HFFc6 (cell line): ENCODE data around the gene NLGN1. TPM values are rescaled to one million over a fixed set of nuclear protein-coding genes. Genes with fewer than 3 reads are reported as not detected.

Source experiments
- DNase-seq: peaks from one replicate; pipeline ENCODE4 v3.0.0-alpha.2; 2018
- H3K27ac Mint-ChIP-seq: 2 replicates; pipeline ENCODE4 v1.8.0; 2020; ENCODE audit warnings: mild to moderate bottlenecking, mixed read lengths
- H3K27me3 Mint-ChIP-seq: 2 replicates; pipeline ENCODE4 v1.8.0; 2021; ENCODE audit warnings: mild to moderate bottlenecking, moderate library complexity, mixed read lengths; ENCODE audit not compliant: insufficient read depth
- H3K36me3 Mint-ChIP-seq: 2 replicates; pipeline ENCODE4 v1.8.0; 2021; ENCODE audit warnings: low read depth, mixed read lengths
- H3K4me1 Mint-ChIP-seq: 2 replicates; pipeline ENCODE4 v1.8.0; 2020; ENCODE audit warnings: low read depth, mixed read lengths
- H3K4me3 Mint-ChIP-seq: 2 replicates; pipeline ENCODE4 v1.8.0; 2020; ENCODE audit warnings: mild to moderate bottlenecking, moderate library complexity, mixed read lengths
- H3K9me3 Mint-ChIP-seq: 2 replicates; pipeline ENCODE4 v1.8.0; 2020; ENCODE audit warnings: mild to moderate bottlenecking, mixed read lengths
- total RNA-seq, 6 experiments: library from RNA; stranded (reverse); fragmentation: NEBNext Ultra II Directional; extraction: Animal tissue kit (Norgen Biotek cat#: 25700); gene quantifications; 2 replicates in 1 of 6; 3 replicates in 5 of 6; pipeline ENCODE4 v1.2.3, GENCODE V29; 2021
- TF ChIP-seq, protein P1 (sequence below): fragments of 200-600 bp; sonication (generic); IDR thresholded peaks from 2 replicates; pipeline ENCODE4 v1.5.0; 2021; ENCODE audit warnings: antibody characterized with exemption, mild to moderate bottlenecking

The NLGN1 gene
- total RNA-seq, 6 experiments from 2014 or later, result 10.0 to 17.2 (median 15.7) TPM

DNA sequence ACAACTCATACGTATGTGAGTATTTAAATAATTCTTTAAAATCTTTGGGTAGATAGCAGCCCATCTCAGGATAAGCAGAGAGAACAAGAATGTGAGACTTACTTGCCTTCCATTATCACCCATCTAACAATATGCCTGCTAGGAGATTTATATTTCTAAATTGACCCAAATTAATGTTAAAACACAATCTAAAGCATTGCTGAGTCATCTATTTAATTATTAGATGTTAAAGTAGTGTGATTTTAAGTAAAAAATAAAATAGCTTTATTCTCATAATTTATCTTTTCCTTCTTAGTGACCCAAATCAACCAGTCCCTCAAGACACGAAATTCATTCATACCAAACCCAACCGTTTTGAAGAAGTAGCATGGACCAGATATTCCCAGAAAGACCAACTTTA is 882.6 kb downstream of the NLGN1 start:
- no peak for DNase-seq
- H3K36me3 Mint-ChIP-seq, result peaks cover 14% of the 10 kb centered on the region
- no peaks in the 10 kb centered on the region for H3K9me3 Mint-ChIP-seq
- TF ChIP-seq, protein P1, sequence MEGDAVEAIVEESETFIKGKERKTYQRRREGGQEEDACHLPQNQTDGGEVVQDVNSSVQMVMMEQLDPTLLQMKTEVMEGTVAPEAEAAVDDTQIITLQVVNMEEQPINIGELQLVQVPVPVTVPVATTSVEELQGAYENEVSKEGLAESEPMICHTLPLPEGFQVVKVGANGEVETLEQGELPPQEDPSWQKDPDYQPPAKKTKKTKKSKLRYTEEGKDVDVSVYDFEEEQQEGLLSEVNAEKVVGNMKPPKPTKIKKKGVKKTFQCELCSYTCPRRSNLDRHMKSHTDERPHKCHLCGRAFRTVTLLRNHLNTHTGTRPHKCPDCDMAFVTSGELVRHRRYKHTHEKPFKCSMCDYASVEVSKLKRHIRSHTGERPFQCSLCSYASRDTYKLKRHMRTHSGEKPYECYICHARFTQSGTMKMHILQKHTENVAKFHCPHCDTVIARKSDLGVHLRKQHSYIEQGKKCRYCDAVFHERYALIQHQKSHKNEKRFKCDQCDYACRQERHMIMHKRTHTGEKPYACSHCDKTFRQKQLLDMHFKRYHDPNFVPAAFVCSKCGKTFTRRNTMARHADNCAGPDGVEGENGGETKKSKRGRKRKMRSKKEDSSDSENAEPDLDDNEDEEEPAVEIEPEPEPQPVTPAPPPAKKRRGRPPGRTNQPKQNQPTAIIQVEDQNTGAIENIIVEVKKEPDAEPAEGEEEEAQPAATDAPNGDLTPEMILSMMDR, result no peak
- H3K27me3 Mint-ChIP-seq, result no peaks in the 10 kb centered on the region
- no peak overlapping the region for H3K4me3 Mint-ChIP-seq
- H3K27ac Mint-ChIP-seq, result no peak overlapping the region
- H3K4me1 Mint-ChIP-seq, result no peaks in the 10 kb centered on the region

DNA sequence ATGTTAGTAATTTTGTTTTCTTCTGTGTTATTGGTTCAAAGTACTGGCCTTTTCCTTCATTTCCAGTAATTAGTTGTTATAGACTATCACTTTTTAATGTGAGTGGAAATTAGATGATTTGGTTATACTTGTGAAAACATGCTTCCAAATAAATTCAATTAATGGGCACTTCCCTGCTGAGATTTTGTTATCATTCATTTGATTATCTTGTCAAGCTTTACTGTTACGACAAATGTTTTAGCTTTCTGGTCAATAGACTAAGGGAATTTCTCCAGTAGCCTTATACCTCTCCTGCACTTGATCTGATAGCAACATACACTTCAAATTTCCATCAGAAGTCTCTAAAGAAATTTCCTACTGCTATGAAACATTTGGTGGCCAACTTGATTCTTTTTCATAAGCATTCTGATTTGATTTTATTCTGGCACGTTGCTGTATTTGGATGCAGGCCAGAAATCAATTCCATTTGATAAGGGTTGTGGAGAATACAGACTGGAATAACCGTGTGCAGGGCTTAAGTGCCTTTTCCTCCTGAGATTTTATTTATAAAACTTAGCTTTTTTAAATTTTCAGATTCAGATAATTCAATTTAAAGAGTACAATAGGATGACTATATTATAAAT is 887.8 kb downstream of the NLGN1 start:
- no peak for DNase-seq
- Mint-ChIP-seq H3K27me3 (no peaks in the 10 kb centered on the region), H3K4me1 (no peaks in the 10 kb centered on the region), H3K4me3 (no peak overlapping the region), H3K36me3 (peaks cover 9% of the 10 kb centered on the region), H3K9me3 (no peaks in the 10 kb centered on the region), H3K27ac (no peak overlapping the region)
- TF ChIP-seq, protein P1, result no peak

DNA sequence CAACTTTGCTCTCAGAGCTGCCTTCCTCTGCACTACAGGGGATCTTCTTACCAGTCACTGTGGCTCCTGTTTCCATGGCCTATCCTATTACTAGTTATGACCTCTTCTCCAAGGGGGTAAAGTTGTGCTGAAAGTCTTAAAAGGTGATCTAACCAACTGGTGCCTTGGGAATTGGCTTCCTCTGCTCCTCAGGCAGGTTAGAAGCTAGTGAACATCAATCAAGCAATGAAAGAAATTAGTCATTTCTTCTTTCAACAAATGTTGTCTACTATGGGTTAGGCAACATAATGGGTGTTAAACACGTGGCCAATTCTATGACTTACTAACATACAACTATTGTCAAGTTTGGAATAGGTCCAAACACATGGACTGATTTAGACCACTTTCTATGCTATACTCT is 890.2 kb downstream of the NLGN1 start:
- Mint-ChIP-seq H3K4me3 (no peak overlapping the region), H3K36me3 (no peaks in the 10 kb centered on the region), H3K9me3 (no peaks in the 10 kb centered on the region), H3K27me3 (no peaks in the 10 kb centered on the region), H3K27ac (no peak overlapping the region), H3K4me1 (no peaks in the 10 kb centered on the region)
- TF ChIP-seq, protein P1, result no peak
- no peak for DNase-seq

DNA sequence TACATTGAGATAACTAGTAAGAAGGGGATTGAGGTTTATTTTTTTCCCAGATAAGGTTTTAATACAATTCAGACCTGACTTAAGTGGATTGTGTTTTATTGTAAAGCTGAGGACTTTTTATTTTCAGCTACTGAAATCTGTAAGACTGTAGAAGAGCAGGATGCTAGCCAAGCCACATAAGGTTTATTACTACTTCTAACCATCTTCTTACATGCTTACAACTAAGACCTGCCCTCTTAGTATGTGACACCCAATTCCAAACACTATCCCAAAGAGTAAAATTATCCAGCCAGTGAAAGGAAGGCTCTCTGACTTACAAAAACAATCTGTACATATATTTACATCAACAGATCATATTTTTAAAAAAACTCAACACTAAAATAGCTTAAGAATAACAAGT is 897.1 kb downstream of the NLGN1 start:
- H3K4me3 Mint-ChIP-seq, result no peak overlapping the region
- no peak for DNase-seq
- no peaks in the 10 kb centered on the region for H3K9me3 Mint-ChIP-seq
- H3K4me1 Mint-ChIP-seq, result peaks cover 24% of the 10 kb centered on the region
- TF ChIP-seq, protein P1, result no peak
- no peaks in the 10 kb centered on the region for H3K27me3 Mint-ChIP-seq
- no peak overlapping the region for H3K27ac Mint-ChIP-seq
- H3K36me3 Mint-ChIP-seq, result no peaks in the 10 kb centered on the region

DNA sequence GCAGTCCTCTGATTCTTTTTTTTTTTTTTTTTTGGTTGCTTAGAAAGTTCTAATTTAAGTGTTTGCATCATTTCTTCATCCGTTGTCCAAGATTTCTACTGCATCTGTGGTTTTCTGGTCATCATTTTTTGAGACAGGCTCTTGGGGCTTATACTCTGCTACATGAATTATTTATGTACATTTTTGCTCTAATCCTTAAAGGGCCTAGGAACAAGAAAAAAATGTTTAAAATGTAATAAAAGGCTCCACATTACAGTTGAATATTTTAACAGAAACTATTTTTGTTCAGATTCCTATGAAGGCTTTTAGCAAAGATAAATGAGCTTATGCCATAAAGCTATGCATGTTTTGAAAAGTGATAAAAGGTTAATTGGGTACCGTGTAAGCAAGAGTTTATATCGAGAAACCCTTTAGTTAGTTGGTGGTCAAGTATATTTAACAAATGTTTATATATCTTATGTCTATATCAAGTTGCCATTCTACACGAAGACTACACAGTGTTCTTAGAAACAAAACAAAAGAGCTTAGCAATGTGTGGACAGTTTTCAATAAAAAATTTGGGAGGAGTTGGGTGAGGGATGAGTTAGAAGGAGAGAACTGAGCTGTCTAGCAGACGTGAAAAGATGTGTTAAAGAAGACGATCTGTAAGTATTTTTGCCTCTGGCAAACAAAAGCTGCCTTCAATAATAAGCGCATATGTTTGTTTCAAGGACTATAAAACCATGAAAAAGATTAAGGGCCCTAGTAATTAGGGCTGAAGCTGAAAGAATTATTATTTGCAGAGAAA is 898.0 kb downstream of the NLGN1 start:
- peak overlapping the region; percentile 1; the same call in 1 of the 2 replicates for H3K27ac Mint-ChIP-seq
- no peak for DNase-seq
- H3K4me3 Mint-ChIP-seq, result peak overlapping the region; percentile 1
- H3K27me3 Mint-ChIP-seq, result no peaks in the 10 kb centered on the region
- peaks cover 24% of the 10 kb centered on the region for H3K4me1 Mint-ChIP-seq
- TF ChIP-seq, protein P1, result no peak
- H3K36me3 Mint-ChIP-seq, result no peaks in the 10 kb centered on the region
- no peaks in the 10 kb centered on the region for H3K9me3 Mint-ChIP-seq
